Measurements from ENCODE around the gene GPA33. TPM values are rescaled to one million over a fixed set of nuclear protein-coding genes. Genes with fewer than 3 reads are reported as not detected.

GPA33 gene
- total and polyA plus RNA-seq, 10 of the 15 experiments (the other 5 are each of a cell fraction or from before 2014, with no cell fraction given), result 0.09 to 0.27 (median 0.21) TPM; not detected in 1

- WGBS (ENCODE audit: insufficient coverage, insufficient replicate concordance, low lambda C conversion rate, missing lambda C conversion rate), result 70% methylated on average over 4 of the region's 4 CpGs
- no peak overlapping the region for H2AFZ ChIP-seq (ENCODE audit: control insufficient read depth, low read depth, low read length)
Measured at GRCh38 chr1:167106119-167106461, 15.9 kb upstream of the GPA33 start.

More at GRCh38 chr1:167106119-167106461, 15.9 kb upstream of the GPA33 start:
- SMC1A ChIA-PET (ENCODE audit: uncharacterized antibody, unreplicated experiment), result interaction anchor here (1.0 to 3.8 kb wide), 4 partner anchors 10 to 47 kb away, joined by 3 to 15 read pairs (median 4); no protein-coding TSS in a partner anchor
- BruUV-seq (replicated peaks), result no TSS peak
- H3K36me3 ChIP-seq (ENCODE audit: control insufficient read depth in 2 of 2, insufficient read depth in 2 of 2, low read length in 1 of 2), result no peaks in the 10 kb centered on the region
- no peak overlapping the region for H3K4me2 ChIP-seq (ENCODE audit: control insufficient read depth, insufficient read depth)
- FAIRE-seq (no peak), DNase-seq (ENCODE audit: low read depth, low spot score) (no peak), ATAC-seq (no peak)
- no peak overlapping the region for H3K4me3 ChIP-seq
- in situ Hi-C loops (cut with MboI), result no loop called here
- no peaks in the 10 kb centered on the region for H3K27me3 ChIP-seq (replicated peaks in 1 of 2; ENCODE audit: control insufficient read depth in 2 of 2, insufficient read depth in 2 of 2, low read length in 1 of 2)
- H3K9me3 ChIP-seq (replicated peaks; ENCODE audit: control insufficient read depth, insufficient read depth, low read length), result no peaks in the 10 kb centered on the region; the same call in 2 of the 3 replicates
- peaks cover 28% of the 10 kb centered on the region for H3K4me1 ChIP-seq (ENCODE audit: control insufficient read depth, insufficient read depth, low read length)
- intact Hi-C loops (cut with micrococcal nuclease; ENCODE audit: unreplicated experiment), result loop anchor here (5.0 kb wide), 1 partner anchor 116 kb away; the partner anchor contains the start of gene POU2F1
- no peaks in the 10 kb centered on the region for H4K20me1 ChIP-seq (ENCODE audit: control insufficient read depth, insufficient read depth)
- POLR2A ChIA-PET, result interaction anchor here (0.6 kb wide), 1 partner anchor 99 kb away, joined by 4 read pairs; no protein-coding TSS in a partner anchor
- CTCF ChIA-PET, result interaction anchor here (0.9 to 1.9 kb wide), 3 partner anchors 37 to 114 kb away, joined by 3 to 6 read pairs (median 4); partner anchors contain the start of gene POU2F1
- no peak overlapping the region for H3K27ac ChIP-seq (ENCODE audit: control insufficient read depth, insufficient read depth)
- TF ChIP-seq RAD51 (IDR thresholded peaks at IDR 0.05) (no peak), ZBTB11 (CRISPR knock-in tag; IDR thresholded peaks at IDR 0.05) (no peak), PBX3 (IDR thresholded peaks at IDR 0.05; ENCODE audit: insufficient replicate concordance, low read depth, low read length) (no peak), TARDBP (IDR thresholded peaks at IDR 0.05; ENCODE audit: borderline replicate concordance) (no peak), PML (IDR thresholded peaks at IDR 0.05; ENCODE audit: low read length) (no peak), IKZF2 (IDR thresholded peaks at IDR 0.05) (no peak), ETV6 (conservative IDR thresholded peaks at IDR 0.05 in 1 of 2, IDR thresholded peaks at IDR 0.05 in 1 of 2; ENCODE audit: borderline replicate concordance in 1 of 2, low read depth in 1 of 2) (no peak), POLR2AphosphoS2 (IDR thresholded peaks at IDR 0.05; ENCODE audit: low read depth, low read length) (no peak), TAF1 (IDR thresholded peaks at IDR 0.05; ENCODE audit: borderline replicate concordance, low read depth, low read length) (no peak), BHLHE40 (IDR thresholded peaks at IDR 0.05; ENCODE audit: borderline replicate concordance in 1 of 2, low read depth in 2 of 2, low read length in 1 of 2) (no peak), YBX1 (IDR thresholded peaks at IDR 0.05) (no peak), ZSCAN29 (IDR thresholded peaks at IDR 0.05) (no peak), KLF5 (IDR thresholded peaks at IDR 0.05; ENCODE audit: partially characterized antibody) (no peak)
- no peak overlapping the region for H3K9ac ChIP-seq (ENCODE audit: control insufficient read depth, insufficient read depth, low read length)
- no peaks in the 10 kb centered on the region for H3K79me2 ChIP-seq (ENCODE audit: control insufficient read depth, insufficient read depth, low read length)
- RAD21 ChIA-PET (ENCODE audit: unreplicated experiment), result no interaction called here
